PC-3 (cell line): ENCODE measurements around the gene RMDN2.

Experiments
- CTCF ChIP-seq: fragments of 300-600 bp; sonication (generic); conservative IDR thresholded peaks from 2 replicates; pipeline ENCODE4 v1.5.1; 2017; ENCODE audit warnings: antibody characterized with exemption, low read depth, mild to moderate bottlenecking, low read length
- EZH2 ChIP-seq: fragments of 300-600 bp; sonication (generic); IDR thresholded peaks from one replicate; pipeline ENCODE4 v1.6.1; 2017; ENCODE audit warnings: antibody characterized with exemption, mild to moderate bottlenecking, low read length; ENCODE audit not compliant: unreplicated experiment
- EZH2phosphoT487 ChIP-seq: fragments of 300-600 bp; sonication (generic); IDR thresholded peaks from 2 replicates; pipeline ENCODE4 v1.6.1; 2018; ENCODE audit warnings: mild to moderate bottlenecking, antibody characterized with exemption, low read length, borderline replicate concordance

DNA sequence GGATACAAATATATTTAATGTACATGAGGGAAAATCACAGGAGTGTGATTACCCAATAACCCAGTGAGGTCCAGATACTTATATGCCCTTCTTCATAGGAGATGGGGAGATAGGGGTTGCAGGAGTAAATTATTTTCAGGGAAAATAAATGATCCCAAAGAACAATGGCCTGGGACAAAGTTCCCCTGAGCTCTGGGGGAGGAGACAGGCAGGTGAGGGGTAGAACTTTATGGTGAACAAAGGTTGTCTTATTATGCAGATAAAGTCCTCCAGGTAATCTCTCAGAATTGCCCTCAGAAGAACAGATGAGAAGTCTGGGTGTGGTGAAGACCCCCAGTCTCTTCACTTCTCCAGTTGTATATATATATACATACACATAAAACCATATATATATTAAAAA is 22.1 kb upstream of the RMDN2 start:
- TF ChIP-seq CTCF: no peak
- TF ChIP-seq EZH2: no peak
- no peak for TF ChIP-seq EZH2phosphoT487
